ENCODE data around the gene CCDC69.
"Not testable (repeated sequence)": the region's sequence is repeated elsewhere in the genome, so short reads cannot be mapped to it uniquely, and the experiment has no call there.

Gene CCDC69

DNA sequence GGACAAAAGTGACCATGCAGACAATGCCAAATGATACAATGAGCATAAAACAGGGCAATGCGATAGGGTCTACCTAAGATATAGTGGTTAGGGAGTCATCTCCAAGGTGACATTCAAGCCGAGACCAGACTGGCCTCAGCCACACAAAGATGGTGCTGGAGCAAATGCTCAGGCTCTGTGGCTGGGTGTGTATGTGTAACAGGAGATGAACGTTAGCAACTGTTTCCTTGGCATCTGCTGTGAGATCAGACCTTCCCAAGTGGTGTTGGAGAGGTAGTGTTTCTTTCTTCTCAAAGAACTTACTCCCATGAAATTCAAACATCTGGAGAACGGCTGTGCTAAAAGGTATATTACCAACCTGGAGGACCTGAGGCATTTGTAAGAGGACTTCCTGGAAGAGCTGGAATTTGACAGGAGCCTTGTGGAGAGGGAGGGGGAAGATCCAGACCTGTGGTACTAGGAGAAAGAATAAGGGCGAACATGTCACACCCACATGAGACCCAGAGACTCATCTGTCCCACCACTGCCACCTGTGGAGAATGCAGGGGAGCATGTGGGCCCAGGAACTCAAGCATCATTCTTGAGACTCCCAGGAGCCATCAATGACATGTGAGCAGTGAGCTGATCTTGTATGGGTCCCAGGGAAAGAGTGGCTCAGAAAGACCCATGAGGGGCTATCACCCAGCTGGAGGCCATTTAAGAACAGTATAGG is 45.0 kb downstream of the CCDC69 start:
- TF ChIP-seq, protein P1, sequence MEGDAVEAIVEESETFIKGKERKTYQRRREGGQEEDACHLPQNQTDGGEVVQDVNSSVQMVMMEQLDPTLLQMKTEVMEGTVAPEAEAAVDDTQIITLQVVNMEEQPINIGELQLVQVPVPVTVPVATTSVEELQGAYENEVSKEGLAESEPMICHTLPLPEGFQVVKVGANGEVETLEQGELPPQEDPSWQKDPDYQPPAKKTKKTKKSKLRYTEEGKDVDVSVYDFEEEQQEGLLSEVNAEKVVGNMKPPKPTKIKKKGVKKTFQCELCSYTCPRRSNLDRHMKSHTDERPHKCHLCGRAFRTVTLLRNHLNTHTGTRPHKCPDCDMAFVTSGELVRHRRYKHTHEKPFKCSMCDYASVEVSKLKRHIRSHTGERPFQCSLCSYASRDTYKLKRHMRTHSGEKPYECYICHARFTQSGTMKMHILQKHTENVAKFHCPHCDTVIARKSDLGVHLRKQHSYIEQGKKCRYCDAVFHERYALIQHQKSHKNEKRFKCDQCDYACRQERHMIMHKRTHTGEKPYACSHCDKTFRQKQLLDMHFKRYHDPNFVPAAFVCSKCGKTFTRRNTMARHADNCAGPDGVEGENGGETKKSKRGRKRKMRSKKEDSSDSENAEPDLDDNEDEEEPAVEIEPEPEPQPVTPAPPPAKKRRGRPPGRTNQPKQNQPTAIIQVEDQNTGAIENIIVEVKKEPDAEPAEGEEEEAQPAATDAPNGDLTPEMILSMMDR (conservative IDR thresholded peaks at IDR 0.05; ENCODE audit: low read length) = no peak
- DNase-seq (ENCODE audit: low read depth) = no peak
- H3K4me3 ChIP-seq (ENCODE audit: low read length) = no peak overlapping the region

DNA sequence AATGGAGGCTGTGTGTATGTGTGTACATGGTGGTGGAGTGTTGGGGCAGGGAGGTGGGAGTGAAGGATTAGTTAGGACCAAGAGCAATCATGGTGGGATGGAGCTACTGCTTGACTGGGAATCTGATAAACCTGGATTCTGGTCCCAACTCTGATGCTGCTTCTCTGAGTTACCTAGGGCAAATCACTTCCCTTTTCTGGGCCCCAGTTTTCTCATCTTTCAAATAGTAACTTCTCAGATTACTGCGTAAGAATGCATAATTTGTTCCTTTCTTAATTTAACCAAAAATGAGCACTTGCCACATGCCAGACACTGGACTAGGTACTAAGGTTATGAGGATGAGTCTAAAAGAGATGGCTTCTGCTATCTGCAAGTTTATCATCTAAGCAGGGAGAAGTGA is 45.5 kb downstream of the CCDC69 start:
- TF ChIP-seq, protein P1 (conservative IDR thresholded peaks at IDR 0.05; ENCODE audit: low read length) = no peak
- H3K4me3 ChIP-seq (ENCODE audit: low read length) = no peak overlapping the region

GRCh38 chr5:151176268-151176667 is 47.6 kb downstream of the CCDC69 start:
- DNase-seq (ENCODE audit: low read depth); H3K4me3 ChIP-seq (ENCODE audit: low read length): not testable (repeated sequence)

More for the DNA sequence above, 45.5 kb downstream of the CCDC69 start:
- DNase-seq (ENCODE audit: low read depth) = no peak

DNA sequence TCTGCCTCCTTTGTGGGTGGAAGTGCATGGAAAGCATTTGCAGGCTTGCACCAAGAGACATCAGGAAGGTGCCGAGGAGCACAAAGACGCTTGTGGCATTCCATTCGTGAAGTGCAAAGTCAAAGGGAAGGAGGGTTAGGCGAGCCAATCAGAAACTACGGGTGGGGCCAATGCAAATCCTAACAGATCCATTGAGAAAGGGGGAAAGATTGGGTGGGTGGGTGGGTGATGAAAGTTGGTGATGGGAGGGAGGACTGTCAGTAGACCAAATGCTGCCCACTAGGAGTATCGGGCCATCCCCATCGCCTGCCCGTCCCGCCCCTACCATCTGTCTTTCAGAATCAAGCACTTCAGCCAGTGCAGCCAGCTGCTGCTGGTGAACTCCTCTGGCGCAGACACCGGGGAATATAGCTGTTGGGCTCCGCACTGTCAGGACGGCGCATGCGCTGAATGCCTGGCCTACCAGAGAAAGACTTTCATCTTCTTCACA is 49.2 kb downstream of the CCDC69 start:
- H3K4me3 ChIP-seq (ENCODE audit: low read length) = peak overlapping the region; percentile 30; the same call in 1 of the 2 replicates
- TF ChIP-seq, protein P1 (conservative IDR thresholded peaks at IDR 0.05; ENCODE audit: low read length) = no peak
- DNase-seq (ENCODE audit: low read depth) = peak; percentile 25

- H3K4me3 ChIP-seq (ENCODE audit: low read length) = peak overlapping the region; percentile 30; the same call in 1 of the 2 replicates
- TF ChIP-seq, protein P1 (conservative IDR thresholded peaks at IDR 0.05; ENCODE audit: low read length) = no peak
- DNase-seq (ENCODE audit: low read depth) = no peak
These were observed 49.9 kb downstream of the CCDC69 start for GRCh38 chr5:151173711-151174611.

DNA sequence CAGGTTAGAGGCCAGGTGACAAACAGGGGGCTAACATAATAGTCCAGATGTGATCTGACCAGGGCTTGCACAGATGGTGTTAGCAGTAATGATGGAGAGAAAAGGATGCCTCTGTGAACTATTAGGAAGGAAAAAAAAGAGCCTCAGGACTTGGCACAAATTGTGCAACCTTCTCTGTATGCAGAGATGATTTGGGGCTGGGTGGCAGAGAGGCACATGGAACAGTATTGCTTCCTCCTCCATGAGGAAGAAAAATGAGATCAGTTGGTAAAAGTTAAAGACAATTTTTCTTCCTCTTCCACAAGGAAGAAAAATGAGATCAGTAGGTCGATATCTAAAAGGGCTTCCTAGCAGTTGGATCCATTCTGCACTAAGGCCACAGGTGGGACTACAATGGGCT is 52.4 kb downstream of the CCDC69 start:
- no peak overlapping the region for H3K4me3 ChIP-seq (ENCODE audit: low read length)
- DNase-seq (ENCODE audit: low read depth) = no peak
- TF ChIP-seq, protein P1 (conservative IDR thresholded peaks at IDR 0.05; ENCODE audit: low read length) = no peak

DNA sequence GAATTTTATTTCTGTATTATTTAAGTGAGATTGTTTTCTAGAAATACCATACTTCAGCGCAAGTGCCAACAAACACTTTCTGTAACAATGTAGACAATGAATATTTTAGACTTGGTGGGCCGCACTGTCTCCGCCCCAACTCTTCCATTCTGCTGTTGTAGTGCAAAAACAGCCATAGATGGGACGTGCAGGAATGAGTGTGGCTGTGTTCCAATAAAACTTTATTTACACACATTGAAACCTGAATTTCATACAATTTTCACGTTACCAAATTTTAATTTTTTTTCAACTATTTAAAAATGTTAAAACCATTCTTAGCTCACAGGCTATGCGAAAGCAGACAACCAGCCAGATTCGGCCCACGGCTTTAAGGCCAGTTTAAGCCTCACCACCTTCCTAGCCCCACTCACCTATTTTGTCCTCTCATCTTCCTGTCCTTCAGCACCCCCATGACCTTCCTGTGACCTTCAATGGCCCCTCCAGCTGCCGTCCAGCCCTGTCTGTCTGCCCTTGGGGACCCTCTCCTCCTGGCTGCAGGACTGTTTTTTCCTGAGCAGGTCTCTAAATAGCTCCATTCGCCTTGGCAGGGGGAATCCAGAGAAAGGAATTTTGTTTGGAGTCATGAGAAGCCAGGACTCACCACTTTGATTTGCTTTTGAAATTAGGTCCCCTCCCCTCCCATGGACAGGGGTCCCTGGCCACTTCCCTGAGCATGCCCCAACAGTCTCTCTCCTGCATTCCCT is 55.1 kb downstream of the CCDC69 start:
- TF ChIP-seq, protein P1 (conservative IDR thresholded peaks at IDR 0.05; ENCODE audit: low read length) = no peak
- no peak for DNase-seq (ENCODE audit: low read depth)
- no peak overlapping the region for H3K4me3 ChIP-seq (ENCODE audit: low read length)
